ELF-1 (cell line): ENCODE measurements around the gene MANBA.
"Not testable (repeated sequence)": the region's sequence is repeated elsewhere in the genome, so short reads cannot be mapped to it uniquely, and the experiment has no call there.

ENCODE experiments used
- DNase-seq: peaks from one replicate; pipeline ENCODE4 v3.0.0-alpha.2; 2016; ENCODE audit warnings: low read depth, low spot score

Gene MANBA

DNA sequence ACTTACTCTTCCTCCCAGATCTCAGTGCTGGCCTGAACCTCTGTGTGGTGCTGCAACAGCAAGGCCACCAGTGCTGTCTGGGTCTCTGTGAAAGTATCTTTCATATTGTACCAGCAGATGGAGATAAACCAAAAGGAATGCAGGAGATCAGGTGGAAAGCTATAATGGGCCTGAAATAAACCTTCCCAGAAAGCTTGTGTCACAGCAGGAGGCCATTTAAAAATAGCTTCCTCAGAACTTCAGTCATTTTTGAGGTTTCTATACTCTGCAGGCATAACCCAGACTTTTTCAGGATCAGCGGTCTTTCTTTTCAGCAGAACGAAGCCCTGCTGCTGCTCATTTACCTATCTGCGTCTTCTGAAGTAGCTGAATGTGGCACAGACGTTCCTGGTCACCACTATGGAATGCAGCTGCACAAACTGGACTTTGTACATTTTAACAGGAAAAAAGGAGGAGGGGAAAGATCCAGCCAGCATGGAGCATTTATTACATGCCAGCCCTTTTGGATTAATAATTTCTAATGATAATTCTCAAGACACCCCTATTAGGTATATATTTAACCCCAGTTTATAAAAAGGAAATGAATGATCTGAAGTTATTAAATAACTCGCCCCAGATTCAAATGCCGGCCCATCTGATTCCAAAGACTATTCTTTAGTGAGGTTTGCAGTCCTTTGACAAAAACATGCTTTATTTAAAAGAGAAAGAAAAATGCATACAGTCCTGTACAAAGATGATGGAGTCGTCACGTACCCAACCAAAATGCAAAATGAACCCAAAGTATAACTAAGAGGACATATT lies 139.9 kb downstream of the MANBA start:
- DNase-seq: peak; percentile 39

DNA sequence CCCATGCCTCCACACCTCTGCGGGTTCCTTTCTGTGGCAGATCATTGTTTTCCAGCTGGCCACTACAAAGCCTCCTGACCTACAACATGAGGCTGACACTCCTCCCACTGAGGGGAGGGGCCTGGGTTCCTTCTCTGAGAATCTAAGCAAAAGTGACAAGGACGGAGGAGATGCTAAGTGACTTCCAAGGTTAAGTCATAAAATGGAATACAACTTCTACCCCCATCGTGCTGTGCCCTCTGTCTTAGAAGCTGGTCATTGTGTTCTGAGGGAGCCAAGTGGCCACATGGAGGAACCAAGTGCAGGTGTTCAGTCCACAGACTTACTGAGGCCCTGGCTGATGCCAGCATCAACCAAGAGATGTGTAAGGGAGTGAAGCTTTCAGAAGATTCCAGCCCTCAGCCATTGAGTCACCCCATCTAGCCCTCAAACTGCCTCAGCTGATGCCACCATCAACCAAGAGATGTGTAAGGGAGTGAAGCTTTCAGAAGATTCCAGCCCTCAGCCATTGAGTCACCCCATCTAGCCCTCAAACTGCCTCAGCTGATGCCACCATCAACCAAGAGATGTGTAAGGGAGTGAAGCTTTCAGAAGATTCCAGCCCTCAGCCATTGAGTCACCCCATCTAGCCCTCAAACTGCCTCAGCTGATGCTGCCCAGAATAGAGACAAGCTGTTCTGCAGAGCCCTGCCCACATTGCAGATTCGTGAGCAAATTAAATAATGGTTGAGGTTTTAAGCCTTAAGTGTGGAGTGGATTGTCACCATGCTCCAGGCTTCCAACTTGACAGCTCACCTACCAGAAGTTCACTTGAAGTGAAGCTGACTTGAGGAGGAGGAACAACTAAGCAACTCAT lies 140.8 kb downstream of the MANBA start:
- DNase-seq: peak; percentile 9

DNA sequence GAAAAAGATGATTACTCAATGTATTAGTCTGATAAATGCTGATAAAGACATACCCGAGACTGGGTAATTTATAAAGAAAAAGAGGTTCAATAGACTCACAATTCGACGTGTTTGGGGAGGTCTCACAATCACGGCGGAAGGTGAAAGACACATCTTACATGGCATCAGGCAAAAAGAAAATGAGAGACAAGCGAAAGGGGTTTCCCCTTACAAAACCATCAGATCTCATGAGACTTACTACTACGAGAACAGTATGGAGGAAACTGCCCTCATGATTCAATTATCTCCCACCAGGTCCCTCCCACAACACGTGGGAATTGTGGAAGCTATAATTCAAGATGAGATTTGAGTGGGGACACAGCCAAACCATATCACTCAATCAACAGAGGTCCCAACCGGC lies 141.7 kb downstream of the MANBA start:
- DNase-seq: not testable (repeated sequence)

DNA sequence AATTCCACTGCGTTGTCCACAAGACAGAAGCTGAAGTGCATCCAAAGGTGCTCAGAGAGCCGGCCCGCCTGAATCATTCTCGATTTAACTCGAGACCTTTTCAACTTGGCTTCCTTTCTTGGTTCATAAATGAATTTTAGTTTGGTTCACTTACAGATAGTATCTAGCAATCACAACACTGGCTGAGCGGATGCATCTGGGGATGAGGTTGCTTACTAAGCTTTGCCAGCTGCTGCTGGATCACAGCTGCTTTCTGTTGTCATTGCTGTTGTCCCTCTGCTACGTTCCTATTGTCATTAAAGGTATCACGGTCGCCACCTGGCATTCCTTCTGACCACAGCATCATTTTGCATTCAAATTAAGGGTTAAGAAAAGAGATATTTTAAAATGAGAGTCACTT lies 144.1 kb downstream of the MANBA start:
- DNase-seq: no peak

DNA sequence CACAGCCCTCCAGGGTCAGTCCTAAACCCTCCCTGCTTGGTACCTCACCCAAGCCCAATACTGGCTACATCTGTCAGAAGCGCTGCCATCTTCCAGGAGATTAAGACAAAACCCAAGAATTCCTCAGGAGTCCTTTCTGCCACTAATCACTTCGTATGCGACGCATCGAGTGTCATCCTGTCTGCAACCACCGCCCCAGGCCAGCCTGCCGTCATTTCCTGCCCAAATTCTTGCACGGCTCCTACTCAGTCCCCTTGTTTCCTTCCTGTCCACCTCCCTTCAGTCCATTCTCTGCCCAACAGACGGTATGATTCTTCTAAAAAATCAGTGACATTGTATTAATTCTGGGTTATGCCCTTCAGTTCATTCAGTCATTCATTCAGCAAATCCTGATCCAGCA lies 146.0 kb downstream of the MANBA start:
- DNase-seq: peak; percentile 44

DNA sequence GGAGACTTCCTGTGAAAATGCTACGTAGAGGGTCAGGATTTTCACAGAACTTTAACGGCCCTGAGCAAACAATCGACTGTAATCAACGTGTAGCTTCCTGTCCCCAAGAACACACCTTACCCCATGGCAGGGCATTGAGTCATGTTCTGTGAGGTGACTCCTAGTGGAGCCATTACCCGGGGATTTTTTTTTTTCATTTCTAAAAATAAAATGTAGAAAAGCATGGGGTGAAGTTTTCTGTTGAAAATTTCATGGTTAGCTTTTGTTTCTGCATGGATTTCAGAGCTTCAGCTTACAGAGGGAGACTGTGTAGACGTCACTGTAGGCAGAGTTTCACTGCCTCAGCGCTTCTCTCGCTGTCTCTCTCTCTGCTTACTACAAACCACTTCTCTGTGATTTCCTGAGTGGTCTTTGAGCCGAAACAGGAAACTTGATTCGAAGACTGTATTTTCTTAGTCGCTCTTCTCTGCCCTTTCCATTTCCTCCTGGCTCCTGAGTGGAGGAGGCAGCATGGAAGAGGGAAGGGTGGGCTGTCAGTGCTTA lies 147.9 kb downstream of the MANBA start:
- DNase-seq: no peak

DNA sequence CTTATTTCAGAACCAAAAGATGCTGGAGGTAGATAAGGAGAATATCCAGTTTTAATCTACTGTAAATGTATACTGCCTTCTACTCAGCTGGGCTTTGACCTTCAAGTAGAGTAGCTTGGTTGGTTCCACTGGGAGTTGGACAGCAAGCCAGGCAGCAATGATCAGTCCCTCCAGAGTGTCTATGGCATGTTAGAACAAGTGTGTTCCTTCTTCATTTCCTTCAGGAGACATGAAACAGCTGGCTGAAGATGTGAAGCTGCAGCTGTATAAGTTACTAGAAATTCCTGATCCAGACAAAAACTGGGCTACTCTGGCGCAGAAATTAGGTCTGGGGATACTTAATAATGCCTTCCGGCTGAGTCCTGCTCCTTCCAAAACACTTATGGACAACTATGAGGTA lies 148.6 kb downstream of the MANBA start:
- DNase-seq: no peak

DNA sequence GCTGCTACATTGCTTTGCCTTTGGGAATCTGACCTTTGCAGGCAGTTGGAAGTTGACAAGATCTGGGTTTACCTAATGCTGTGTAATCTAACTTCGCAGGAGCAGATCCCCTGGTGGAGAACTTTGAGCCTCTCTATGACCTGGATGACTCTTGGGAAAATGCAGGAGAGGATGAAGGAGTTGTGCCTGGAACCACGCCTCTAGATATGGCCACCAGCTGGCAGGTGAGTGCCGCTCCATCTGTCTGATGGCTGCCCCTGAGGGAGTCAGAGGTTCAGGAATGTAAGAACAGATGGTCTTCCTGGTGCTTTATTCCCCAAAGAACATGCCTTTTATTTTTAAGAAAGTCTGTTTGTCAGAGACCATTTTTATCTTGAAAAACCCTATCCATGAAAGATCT lies 150.3 kb downstream of the MANBA start:
- DNase-seq: no peak

DNA sequence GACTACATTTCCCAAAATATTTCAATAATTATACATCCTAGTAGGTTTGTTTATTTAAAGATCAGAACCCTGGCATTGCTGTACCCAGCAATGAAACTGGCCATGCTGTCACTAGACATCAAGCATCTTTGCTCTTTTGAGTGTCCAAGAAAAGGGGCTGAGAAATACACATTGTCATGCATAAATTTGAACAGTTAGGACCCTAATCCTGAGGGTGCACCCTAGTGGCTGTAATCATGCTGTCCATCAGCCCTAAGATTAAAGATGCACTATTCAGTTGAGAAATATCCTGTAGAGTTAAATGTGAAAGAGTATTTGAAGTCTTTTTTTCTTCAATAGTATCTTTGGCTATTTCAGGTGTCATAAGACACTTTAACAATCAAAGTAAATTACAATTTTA lies 150.8 kb downstream of the MANBA start:
- no peak for DNase-seq

DNA sequence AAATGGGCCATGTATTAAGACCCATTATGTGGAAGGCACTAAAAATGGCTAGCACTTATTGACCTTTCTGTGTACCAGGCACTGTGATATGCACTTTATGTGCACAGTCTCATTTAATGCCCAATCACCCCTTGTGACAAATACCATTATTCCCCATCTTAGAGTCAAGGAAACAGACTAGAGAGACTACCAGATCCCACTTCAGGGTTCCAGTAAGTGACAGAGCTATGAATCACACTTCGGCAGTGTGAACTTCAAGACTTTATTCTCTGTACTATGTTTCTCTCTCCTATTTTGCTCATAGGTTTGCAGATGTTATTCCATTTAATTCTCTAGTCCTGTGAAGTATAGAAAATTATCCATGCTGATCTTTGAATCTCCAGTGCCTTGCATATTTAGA lies 152.6 kb downstream of the MANBA start:
- DNase-seq: no peak

DNA sequence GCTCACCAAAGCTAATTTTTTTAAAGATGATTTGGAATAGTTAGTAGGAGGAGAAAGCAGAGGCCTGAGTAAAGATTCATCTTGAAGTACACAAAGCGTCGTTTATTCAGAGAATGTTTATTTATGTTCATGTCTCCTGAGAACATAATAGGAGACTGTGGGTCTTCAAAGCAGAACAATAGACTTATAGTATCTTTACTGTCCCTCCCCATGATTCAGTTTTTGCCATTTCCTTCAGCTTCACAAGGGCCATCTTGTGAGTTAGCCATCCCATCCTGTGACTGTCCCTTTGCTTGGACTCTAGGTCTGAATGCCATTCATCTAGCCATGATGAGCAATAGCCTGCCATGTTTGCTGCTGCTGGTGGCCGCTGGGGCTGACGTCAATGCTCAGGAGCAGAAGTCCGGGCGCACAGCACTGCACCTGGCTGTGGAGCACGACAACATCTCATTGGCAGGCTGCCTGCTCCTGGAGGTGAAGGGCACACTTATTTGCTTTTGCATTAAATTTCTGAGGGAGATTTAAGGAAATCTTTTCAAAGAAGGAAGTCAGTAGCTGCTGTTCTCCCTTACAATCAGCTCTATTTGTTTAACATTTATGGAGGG lies 153.8 kb downstream of the MANBA start:
- no peak for DNase-seq

DNA sequence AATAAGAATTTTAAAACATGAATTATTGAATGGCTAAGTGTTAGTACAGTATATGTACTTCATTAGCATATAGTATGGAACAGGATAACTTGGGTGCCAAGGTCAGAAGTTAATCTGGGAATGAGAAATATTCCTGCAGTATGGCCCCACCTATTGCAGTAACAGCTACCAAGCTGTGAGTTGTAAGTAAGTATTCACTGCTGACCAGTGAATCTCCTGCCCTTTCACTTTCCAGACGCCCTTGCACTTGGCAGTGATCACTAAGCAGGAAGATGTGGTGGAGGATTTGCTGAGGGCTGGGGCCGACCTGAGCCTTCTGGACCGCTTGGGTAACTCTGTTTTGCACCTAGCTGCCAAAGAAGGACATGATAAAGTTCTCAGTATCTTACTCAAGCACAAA lies 154.5 kb downstream of the MANBA start:
- DNase-seq: no peak

DNA sequence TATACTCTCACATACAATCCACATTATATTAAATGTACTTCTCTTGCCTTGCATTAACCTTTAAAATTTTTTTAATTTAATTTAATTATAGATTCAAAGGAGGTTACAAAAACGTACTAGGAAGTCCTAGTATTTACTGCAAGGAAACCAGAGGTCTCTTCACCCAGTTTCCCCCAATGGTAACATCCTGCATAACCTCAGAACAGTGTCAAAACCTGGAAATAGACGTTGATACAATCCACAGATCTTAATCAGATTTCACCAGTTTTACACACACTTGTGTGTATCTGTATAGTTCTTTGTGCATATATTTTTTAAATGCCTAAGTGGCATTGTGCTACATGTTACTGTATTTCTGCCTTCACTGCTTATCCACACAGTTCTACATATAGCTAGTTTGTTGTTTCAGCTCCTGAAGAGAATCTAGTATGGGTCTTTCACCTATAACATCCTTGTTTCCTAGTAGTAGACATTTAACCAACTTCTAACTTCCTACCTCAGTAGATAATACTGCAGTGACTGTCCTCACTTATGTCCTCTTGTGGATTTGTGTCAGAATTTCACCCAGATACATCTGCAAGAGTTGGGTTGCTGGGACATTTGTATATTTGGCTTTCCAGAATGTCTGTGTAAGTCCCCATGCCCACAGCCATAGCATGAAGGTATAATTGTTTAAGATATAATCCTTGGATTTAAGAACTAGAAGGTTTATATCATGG lies 156.4 kb downstream of the MANBA start:
- DNase-seq: no peak

DNA sequence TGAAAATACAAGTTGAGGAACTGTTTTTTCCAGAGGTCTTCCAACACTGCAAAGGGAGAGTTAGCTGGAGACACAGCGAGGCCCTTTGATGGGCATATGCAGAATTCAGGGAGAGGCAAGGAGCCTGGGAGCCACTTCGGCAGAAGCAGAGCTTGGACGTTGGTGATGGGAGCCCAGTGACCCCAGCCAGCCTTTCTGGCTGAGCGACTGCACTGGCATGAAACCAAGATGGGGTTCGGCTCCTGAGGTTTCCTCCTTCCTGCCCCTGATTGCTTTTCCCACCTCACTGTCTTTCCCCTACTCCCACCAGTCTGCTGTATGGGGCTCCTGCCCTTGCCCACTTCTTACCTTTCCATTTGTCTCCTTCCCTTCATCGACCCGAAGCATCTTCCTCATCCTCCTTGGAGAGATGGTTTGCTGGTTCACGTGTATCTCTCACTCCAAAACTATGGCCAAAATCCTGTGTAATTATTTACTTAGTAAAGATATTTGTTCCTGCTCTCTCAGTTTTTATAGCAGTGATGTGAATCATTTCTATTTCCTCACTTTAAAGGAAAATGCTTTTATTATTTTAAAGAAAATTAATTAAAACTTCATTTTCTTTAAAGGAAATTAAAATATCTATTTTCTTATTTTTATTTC lies 159.1 kb downstream of the MANBA start:
- DNase-seq: no peak

DNA sequence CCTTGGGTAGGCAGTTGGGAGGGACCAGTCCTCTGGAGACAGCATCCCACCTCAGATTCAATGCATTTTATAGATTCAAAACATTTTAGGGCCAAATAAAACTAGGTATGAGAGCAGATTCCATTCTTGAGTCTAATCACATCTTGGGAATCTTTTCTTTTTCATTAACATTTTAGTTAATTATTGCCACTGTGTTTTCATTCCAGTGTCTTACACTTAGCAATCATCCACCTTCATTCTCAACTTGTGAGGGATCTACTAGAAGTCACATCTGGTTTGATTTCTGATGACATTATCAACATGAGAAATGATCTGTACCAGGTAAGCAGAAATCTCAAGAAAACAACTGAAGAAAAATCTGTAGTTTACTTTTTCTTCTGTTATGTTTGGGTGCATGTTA lies 160.1 kb downstream of the MANBA start:
- no peak for DNase-seq

DNA sequence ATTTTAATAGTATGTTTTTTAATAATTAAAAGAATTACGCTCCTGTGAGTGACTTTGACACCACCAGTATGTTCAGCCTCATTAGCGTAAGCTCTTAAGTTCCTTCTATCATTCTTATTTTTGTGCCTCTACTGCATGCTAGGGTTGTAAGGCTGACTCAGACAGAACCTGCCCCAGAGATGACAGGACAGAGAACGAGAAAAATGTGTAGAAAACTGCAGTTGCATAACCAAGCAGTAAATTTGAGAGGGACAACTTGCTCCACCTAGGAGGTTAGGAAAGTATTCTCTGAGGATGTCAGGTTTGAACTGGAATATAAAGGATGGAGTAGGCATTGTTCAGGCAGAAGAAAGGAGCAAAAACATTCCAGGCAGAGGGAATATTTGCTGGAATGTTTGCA lies 160.9 kb downstream of the MANBA start:
- no peak for DNase-seq

DNA sequence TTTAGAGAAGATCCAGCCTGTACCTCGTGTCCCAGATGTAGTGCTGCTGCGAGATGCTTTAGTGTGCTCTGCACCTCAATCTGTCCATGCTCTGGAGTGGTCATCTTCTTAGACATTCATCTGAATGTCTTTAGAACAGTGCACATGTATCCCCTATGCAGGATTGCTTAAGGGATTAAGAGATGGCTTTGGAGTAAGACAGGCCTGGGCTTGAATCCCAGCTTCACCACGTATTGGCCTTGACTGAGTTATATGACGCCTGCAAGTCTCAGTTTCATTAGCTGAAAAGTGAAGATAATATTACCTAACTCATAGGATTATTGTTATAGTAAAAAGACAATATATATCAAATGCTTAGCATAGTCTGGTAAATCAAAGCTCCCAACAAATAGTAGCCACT lies 161.3 kb downstream of the MANBA start:
- no peak for DNase-seq

DNA sequence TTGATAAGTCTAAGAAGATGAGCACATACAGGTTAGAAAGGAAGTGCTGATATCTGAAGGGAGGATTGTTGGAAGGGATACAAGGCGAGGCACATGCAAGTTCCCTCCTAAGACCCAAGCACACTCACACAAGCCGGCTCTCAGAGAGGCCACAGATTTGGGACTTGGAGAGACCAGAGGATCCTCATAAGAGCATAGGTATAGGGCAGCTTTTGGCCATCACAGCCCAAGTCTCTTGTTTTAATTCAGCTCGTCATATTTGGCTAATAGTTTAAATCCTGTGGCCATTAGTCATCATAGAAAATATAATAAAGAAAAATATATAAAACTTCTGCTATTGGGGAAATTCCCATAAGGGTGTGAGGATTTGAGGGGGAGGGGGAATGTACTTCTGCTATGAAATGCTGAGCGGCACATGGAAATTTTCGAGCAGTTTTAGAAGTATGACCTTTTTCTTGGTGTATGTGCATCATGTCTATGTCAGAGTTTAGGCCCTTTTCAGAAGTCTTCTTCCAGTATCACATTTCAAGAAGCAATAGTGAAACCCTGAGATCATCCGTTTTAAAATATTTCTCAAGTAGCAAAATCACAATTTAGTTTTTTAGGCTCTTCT lies 161.9 kb downstream of the MANBA start:
- DNase-seq: no peak

DNA sequence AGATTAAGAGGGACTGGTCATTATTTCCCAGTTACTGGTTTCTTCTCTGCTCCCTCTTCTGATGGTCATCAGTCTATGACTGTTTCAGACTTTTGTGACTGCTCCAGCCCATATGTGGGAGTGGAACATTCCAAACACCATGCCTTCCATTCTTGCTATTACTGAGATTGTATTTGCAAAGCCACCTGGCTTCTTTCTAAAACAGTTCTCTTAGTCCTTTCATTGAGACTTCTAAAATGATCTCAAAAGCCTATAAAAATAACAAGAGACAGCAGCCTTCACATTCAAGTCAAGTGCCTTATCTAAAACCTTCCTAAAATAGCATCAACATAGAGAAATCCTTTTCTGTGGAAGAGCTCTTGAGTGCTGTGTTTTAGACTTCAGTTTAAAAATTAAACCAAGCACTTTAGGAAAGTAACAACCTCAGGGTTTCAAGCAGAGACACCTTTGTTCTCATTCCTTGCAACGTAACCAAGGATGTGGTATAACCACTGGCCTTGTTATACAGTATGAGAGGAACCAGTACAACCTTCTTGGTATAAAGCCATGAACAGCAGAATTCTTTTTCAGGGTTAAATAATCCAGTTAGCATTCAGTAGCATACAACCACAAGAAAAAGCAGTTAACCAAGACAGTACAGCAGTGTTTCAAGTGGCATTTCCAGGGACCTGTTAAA lies 162.5 kb downstream of the MANBA start:
- no peak for DNase-seq

DNA sequence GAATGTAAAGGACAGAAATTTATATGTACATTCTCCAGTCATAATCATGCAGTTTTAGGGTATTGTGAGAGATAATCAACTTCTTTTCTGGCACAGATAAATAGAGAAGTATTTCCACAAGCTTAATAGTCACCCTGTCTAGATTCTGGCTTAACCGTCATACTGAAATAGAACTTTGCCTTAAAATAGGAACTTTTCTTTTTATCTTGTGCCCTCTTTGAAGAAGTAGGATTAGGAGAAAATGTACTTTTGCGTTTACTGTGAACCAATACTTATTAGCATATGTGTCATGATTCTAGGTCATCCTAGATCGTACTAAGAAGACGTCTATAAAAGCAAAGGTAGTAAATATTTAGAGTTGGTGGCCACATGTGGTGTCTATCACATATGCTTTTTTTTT lies 164.2 kb downstream of the MANBA start:
- DNase-seq: no peak
